OCI-LY1 (cell line): ENCODE measurements around the gene SYT7.

Experiments used
- H2AFZ ChIP-seq: fragments of 200-600 bp; sonication (generic), shearing (Covaris generic); 2 replicates; pipeline ENCODE4 v1.6.0; 2014; ENCODE audit warnings: antibody characterized with exemption, mild to moderate bottlenecking, low read length
- H3F3A ChIP-seq: fragments of 200-600 bp; sonication (generic), shearing (Covaris generic); 2 replicates; pipeline ENCODE4 v1.6.0; 2014; ENCODE audit warnings: mild to moderate bottlenecking, antibody characterized with exemption, low read length, moderate library complexity; ENCODE audit not compliant: insufficient read depth
- H3K27ac ChIP-seq: fragments of 200-600 bp; sonication (generic); 2 replicates; pipeline ENCODE4 v1.5.1; 2014; ENCODE audit warnings: low read length, mixed run types, mild to moderate bottlenecking, low read depth; ENCODE audit not compliant: poor library complexity, severe bottlenecking
- H3K27me3 ChIP-seq: fragments of 200-600 bp; sonication (generic); 2 replicates; pipeline ENCODE4 v1.6.0; 2014; ENCODE audit warnings: antibody characterized with exemption, mild to moderate bottlenecking, low read length, moderate library complexity; ENCODE audit not compliant: insufficient read depth
- H3K36me3 ChIP-seq: fragments of 200-600 bp; sonication (generic); 2 replicates; pipeline ENCODE4 v1.6.1; 2014; ENCODE audit warnings: mild to moderate bottlenecking, antibody characterized with exemption, low read length, moderate library complexity, mixed read lengths; ENCODE audit not compliant: insufficient read depth
- H3K4me1 ChIP-seq: fragments of 200-600 bp; sonication (generic); 2 replicates; pipeline ENCODE4 v1.5.1; 2014; ENCODE audit warnings: mild to moderate bottlenecking, low read length, moderate library complexity; ENCODE audit not compliant: insufficient read depth, severe bottlenecking
- H3K4me2 ChIP-seq: fragments of 200-600 bp; sonication (generic), shearing (Covaris generic); 2 replicates; pipeline ENCODE4 v1.6.1; 2014; ENCODE audit warnings: low read length
- H3K4me3 ChIP-seq: fragments of 200-600 bp; sonication (generic); 2 replicates; pipeline ENCODE4 v1.5.1; 2014; ENCODE audit warnings: low read length, low read depth, mild to moderate bottlenecking, mixed read lengths; ENCODE audit not compliant: poor library complexity, severe bottlenecking
- H3K79me2 ChIP-seq: fragments of 200-600 bp; shearing (Covaris generic); 2 replicates; pipeline ENCODE4 v1.6.1; 2016; ENCODE audit warnings: mixed run types, low read length, mixed read lengths; ENCODE audit not compliant: insufficient read depth
- H3K9ac ChIP-seq: fragments of 200-600 bp; sonication (generic), shearing (Covaris generic); 2 replicates; pipeline ENCODE4 v1.6.1; 2014; ENCODE audit warnings: mild to moderate bottlenecking, low read length, mixed read lengths
- H3K9me2 ChIP-seq: fragments of 200-600 bp; sonication (generic), shearing (Covaris generic); 2 replicates; pipeline ENCODE4 v1.6.1; 2014; ENCODE audit warnings: low read depth, mild to moderate bottlenecking, low read length, mixed read lengths
- H3K9me3 ChIP-seq: fragments of 200-600 bp; shearing (Covaris generic); 2 replicates; pipeline ENCODE4 v1.6.1; 2014; ENCODE audit warnings: low read length, mixed read lengths
- H4K20me1 ChIP-seq: fragments of 200-600 bp; sonication (generic), shearing (Covaris generic); 2 replicates; pipeline ENCODE4 v1.6.0; 2016; ENCODE audit warnings: mild to moderate bottlenecking, low read length; ENCODE audit not compliant: insufficient read depth
- CTCF ChIP-seq: fragments of 200-600 bp; sonication (generic), shearing (Covaris generic); IDR thresholded peaks from 2 replicates; pipeline ENCODE4 v1.5.1; 2017; ENCODE audit warnings: mild to moderate bottlenecking, antibody characterized with exemption, low read length, moderate library complexity, mixed read lengths
- EZH2 ChIP-seq: fragments of 200-600 bp; sonication (generic), shearing (Covaris generic); IDR thresholded peaks from 2 replicates; pipeline ENCODE4 v1.8.0; 2017; ENCODE audit warnings: borderline replicate concordance, mixed run types, mild to moderate bottlenecking, antibody characterized with exemption, low read length, moderate library complexity, mixed read lengths

The SYT7 gene

GRCh38 chr11:61486011-61486620 lies 94.8 kb downstream of the SYT7 start:
- H3K9me2 ChIP-seq, result no peaks in the 10 kb centered on the region
- no peak overlapping the region for H3K4me2 ChIP-seq
- TF ChIP-seq CTCF (no peak), EZH2 (no peak)
- H3K27ac ChIP-seq, result no peak overlapping the region
- no peaks in the 10 kb centered on the region for H3K9me3 ChIP-seq
- H3K27me3 ChIP-seq, result peaks cover 13% of the 10 kb centered on the region; the same call in 1 of the 2 replicates
- H3F3A ChIP-seq, result no peaks in the 10 kb centered on the region
- H3K4me1 ChIP-seq, result no peaks in the 10 kb centered on the region
- no peak overlapping the region for H2AFZ ChIP-seq
- no peak overlapping the region for H3K9ac ChIP-seq
- no peaks in the 10 kb centered on the region for H3K79me2 ChIP-seq
- H3K4me3 ChIP-seq, result no peak overlapping the region
- no peaks in the 10 kb centered on the region for H3K36me3 ChIP-seq
- H4K20me1 ChIP-seq, result no peaks in the 10 kb centered on the region

- no peak overlapping the region for H3K27ac ChIP-seq
- peaks cover 13% of the 10 kb centered on the region; the same call in 1 of the 2 replicates for H3K27me3 ChIP-seq
- H3K9me3 ChIP-seq, result no peaks in the 10 kb centered on the region
- H3K4me1 ChIP-seq, result no peaks in the 10 kb centered on the region
- TF ChIP-seq CTCF (no peak), EZH2 (no peak)
- no peaks in the 10 kb centered on the region for H3F3A ChIP-seq
- no peak overlapping the region for H3K9ac ChIP-seq
- no peaks in the 10 kb centered on the region for H4K20me1 ChIP-seq
- H3K36me3 ChIP-seq, result no peaks in the 10 kb centered on the region
- H3K9me2 ChIP-seq, result no peaks in the 10 kb centered on the region
- H2AFZ ChIP-seq, result no peak overlapping the region
- no peak overlapping the region for H3K4me3 ChIP-seq
- no peak overlapping the region for H3K4me2 ChIP-seq
- H3K79me2 ChIP-seq, result no peaks in the 10 kb centered on the region
These were observed 95.8 kb downstream of the SYT7 start for GRCh38 chr11:61485080-61485479.

- no peaks in the 10 kb centered on the region for H3K9me2 ChIP-seq
- no peak overlapping the region for H3K9ac ChIP-seq
- H3F3A ChIP-seq, result no peaks in the 10 kb centered on the region
- no peaks in the 10 kb centered on the region for H3K9me3 ChIP-seq
- no peaks in the 10 kb centered on the region for H4K20me1 ChIP-seq
- H3K4me3 ChIP-seq, result no peak overlapping the region
- H3K27ac ChIP-seq, result no peak overlapping the region
- no peaks in the 10 kb centered on the region for H3K4me1 ChIP-seq
- H3K79me2 ChIP-seq, result no peaks in the 10 kb centered on the region
- peaks cover 13% of the 10 kb centered on the region; the same call in 1 of the 2 replicates for H3K27me3 ChIP-seq
- H2AFZ ChIP-seq, result no peak overlapping the region
- no peak overlapping the region for H3K4me2 ChIP-seq
- H3K36me3 ChIP-seq, result no peaks in the 10 kb centered on the region
- no peak for TF ChIP-seq EZH2
- no peak for TF ChIP-seq CTCF
These were observed 96.3 kb downstream of the SYT7 start for GRCh38 chr11:61484541-61484940.
